Stimulated activated CD8-positive, alpha-beta memory T cell treated with anti-CD3 and anti-CD28 coated beads, Interleukin-7, amount 100 ng/mL, for 48 hours (primary cell): ENCODE measurements around the gene RCVRN.

Experiments
- DNase-seq, 2 donors: peaks; one replicate each; pipeline ENCODE4 v3.0.0-alpha.2; 2020; ENCODE audit warnings: low read depth in 1 of 2; ENCODE audit errors: extremely low read depth in 1 of 2

RCVRN gene

DNA sequence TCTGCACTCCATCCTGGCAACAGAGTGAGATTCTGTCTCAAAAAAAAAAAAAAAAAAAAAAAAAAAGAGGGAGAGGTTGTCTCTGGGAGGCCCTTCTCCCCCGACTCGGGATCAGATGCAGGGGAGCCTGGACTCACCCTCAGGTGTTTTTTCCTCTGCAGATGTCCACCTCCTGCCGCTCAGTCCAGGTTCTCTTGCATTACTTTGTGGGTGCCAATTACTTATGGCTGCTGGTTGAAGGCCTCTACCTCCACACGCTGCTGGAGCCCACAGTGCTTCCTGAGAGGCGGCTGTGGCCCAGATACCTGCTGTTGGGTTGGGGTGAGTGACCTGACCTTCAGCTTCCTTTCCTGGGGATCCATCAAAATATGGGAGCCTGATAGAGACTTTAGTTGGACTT lies 45.3 kb downstream of the RCVRN start:
- no peak for DNase-seq

DNA sequence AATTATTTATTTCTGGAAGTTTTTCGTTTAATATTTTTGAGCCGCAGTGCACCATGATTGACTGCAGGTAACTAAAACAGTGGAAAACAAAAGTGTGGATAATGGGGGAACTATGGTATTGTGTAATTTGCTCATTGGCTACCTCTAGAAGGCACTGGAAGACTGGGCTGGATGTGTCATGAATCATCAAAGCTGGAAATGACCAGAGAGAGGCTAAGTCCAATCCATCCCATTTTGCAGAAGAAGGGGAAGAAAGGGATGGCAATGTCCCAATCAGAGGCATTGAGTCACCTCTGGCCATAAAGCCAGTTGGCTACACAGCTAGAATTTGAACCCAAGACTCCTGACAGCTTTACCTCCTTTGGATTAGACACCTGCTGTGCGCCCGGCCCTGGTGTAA lies 50.0 kb downstream of the RCVRN start:
- no peak for DNase-seq

DNA sequence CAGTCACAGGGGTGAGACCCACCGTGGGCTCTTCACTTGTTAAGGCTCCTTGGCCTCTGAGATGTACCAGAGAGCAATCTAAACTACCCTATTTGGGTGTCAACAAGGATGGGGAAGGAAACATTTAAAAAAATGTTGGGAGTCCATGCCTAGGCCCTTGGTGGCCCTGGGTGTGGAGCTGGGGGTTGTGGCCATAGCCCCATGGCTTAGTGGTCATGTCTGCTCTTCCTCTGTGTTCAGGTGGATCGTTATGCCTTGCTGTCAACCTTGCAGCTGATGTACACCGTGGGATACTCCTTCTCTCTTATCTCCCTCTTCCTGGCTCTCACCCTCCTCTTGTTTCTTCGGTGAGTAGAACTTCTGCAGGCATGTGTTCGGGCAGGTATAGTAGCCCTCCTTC lies 50.8 kb downstream of the RCVRN start:
- DNase-seq = no peak

DNA sequence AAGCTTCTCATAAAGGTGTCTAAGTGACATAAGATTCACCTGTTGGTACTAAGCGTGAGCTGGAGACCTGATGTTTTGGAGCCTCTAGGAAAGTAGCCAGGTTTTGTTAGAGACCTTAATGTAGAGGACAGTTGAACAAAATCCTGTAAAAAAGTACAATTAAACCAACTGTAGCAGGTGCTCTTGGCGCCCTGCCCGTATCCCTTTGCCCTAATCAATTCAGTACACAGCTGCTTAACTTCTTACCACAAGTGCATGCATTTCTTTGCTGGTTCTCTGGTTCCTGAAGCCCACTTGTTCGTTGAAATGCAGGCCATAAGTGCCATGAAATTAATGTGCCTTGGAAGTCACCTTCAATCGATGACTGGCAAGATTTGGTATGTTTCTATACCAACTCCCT lies 54.9 kb downstream of the RCVRN start:
- no peak for DNase-seq
